Suprapubic skin (tissue), 4 donors: ENCODE measurements around the gene GABPA. TPM values are rescaled to one million over a fixed set of nuclear protein-coding genes. Genes with fewer than 3 reads are reported as not detected.

Source experiments
- DNase-seq, 2 donors: peaks; one replicate each; pipeline ENCODE4 v3.0.0-alpha.2; 2019; ENCODE audit warnings: low spot score in 2 of 2
- H3K27ac ChIP-seq: fragments of 200-600 bp; sonication (generic); one replicate; pipeline ENCODE4 v1.5.1; 2019
- H3K27me3 ChIP-seq: fragments of 200-600 bp; sonication (generic); one replicate; pipeline ENCODE4 v1.5.1; 2019
- H3K36me3 ChIP-seq: fragments of 200-600 bp; sonication (generic); one replicate; pipeline ENCODE4 v1.5.1; 2019
- H3K4me1 ChIP-seq: fragments of 200-600 bp; sonication (generic); one replicate; pipeline ENCODE4 v1.5.1; 2019
- H3K4me3 ChIP-seq: fragments of 200-600 bp; sonication (generic); one replicate; pipeline ENCODE4 v1.5.1; 2019; ENCODE audit warnings: mild to moderate bottlenecking
- H3K9me3 ChIP-seq: fragments of 200-600 bp; sonication (generic); one replicate; pipeline ENCODE4 v1.5.1; 2019
- EP300 ChIP-seq: sonication (generic); formaldehyde crosslinking; IDR thresholded peaks from one replicate; pipeline ENCODE4 v1.6.1; 2017; ENCODE audit warnings: antibody characterized with exemption
- POLR2A ChIP-seq, 2 donors: fragments of 450-650 bp; IDR thresholded peaks; one replicate each; pipeline ENCODE4 v1.6.1; 2017; ENCODE audit warnings: antibody characterized with exemption in 2 of 2, mild to moderate bottlenecking in 2 of 2, moderate library complexity in 2 of 2
- POLR2AphosphoS5 ChIP-seq, 3 donors: sonication (generic); formaldehyde crosslinking; IDR thresholded peaks; one replicate each; pipeline ENCODE4 v1.6.1; 2017; ENCODE audit warnings: antibody characterized with exemption in 3 of 3
- WGBS: methylation state at CpG from one replicate; pipeline ENCODE4 v1.1.5; 2018; 5-methylcytosine and 5-hydroxymethylcytosine counted together
- total RNA-seq, 4 donors: library from RNA; depleted of rRNA; stranded (reverse); fragments of >200 nt; gene quantifications; one replicate each; pipeline ENCODE4 v1.1.0, GENCODE V29; 2016
- TF ChIP-seq, protein P1 (sequence below), 2 donors: fragments of 200-600 bp in 1 of 2; fragments of 450-650 bp in 1 of 2; sonication (generic) in 1 of 2; IDR thresholded peaks; one replicate each; pipeline ENCODE4 v1.5.1; 2016 to 2019; ENCODE audit warnings: antibody characterized with exemption in 2 of 2, mild to moderate bottlenecking in 1 of 2, moderate library complexity in 1 of 2

GABPA gene
- total RNA-seq, 4 donors from 2014 or later = 11.8 to 20.7 (median 17.9) TPM

DNA sequence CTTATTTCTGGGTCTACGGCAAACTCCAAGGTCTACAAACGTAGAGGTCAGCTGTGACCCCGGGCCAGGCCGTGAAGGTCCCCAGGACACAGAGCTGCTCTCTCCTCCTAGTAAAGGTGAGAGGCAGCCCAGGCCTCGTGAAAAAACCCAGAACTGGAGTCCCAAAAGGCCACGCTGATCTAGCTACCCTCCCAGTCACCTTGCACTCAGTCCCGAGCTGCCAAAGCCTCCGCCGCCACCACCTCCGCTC lies 193 bp upstream of the GABPA start:
- 0% methylated on average over 7 of the region's 10 CpGs for WGBS
- Histone ChIP-seq H3K9me3 (no peaks in the 10 kb centered on the region), H3K4me3 (peak overlapping the region; percentile 97), H3K36me3 (peaks cover 12% of the 10 kb centered on the region), H3K27ac (peak overlapping the region; percentile 99), H3K4me1 (peaks cover 38% of the 10 kb centered on the region), H3K27me3 (no peaks in the 10 kb centered on the region)
- TF ChIP-seq EP300 (no peak), POLR2A (IDR thresholded peaks at IDR 0.05) (peak in 1 of 2 donors; percentile 67)
- DNase-seq = no peak

DNA sequence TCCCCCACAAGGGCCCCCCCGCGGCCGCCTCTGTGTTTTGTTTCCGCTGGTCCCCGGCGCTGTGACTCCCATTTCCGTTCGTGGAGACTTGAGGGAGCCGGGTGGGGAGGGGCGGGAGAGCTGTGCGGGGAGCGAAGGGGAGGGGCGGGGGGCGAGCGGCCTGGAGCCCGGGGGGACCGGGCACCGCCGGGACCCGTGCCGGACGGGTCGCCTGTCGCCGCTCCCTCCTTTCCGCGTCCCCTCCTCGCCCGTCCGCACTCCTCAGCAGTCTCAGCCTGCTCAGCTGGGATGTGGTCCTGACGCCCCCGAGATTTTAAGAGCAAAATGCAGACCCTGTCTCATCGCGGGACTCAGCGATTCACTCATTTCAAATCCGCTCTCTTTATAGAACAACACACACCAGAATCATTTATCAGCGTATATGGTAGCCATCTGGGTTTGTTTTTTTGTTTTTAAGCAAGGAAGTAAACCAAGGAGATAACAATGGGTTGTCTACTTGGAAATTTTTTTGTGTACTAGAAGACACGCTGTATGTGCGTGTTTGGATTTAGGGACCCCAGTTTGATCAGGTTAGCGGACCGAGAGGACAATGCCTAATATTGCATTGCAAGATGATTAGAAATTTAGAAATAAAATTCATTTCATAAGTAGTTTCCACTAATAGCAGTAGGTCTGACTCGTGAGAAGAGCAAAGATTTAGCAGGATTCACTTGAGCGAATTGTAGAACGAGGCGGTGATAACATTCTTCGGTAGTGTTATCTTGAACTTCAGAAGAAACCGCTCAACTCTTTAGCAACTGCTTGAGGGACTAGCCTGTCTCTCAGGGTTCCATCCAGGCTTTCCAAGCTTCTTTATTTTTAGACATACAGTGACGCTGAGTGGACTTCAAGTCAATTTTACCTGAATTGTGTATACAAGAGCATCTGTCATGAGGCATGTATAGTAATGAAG lies 1.1 kb downstream of the GABPA start:
- DNase-seq = peak in 1 of 2 donors; percentile 92
- Histone ChIP-seq H3K4me3 (peak overlapping the region; percentile 97), H3K36me3 (peaks cover 4% of the 10 kb centered on the region), H3K27me3 (no peaks in the 10 kb centered on the region), H3K4me1 (peaks cover 40% of the 10 kb centered on the region), H3K9me3 (no peaks in the 10 kb centered on the region), H3K27ac (peak overlapping the region; percentile 99)
- TF ChIP-seq EP300 (no peak), POLR2AphosphoS5 (IDR thresholded peaks at IDR 0.05) (no peak)
- under 1% methylated on average over 34 of the region's 48 CpGs for WGBS

DNA sequence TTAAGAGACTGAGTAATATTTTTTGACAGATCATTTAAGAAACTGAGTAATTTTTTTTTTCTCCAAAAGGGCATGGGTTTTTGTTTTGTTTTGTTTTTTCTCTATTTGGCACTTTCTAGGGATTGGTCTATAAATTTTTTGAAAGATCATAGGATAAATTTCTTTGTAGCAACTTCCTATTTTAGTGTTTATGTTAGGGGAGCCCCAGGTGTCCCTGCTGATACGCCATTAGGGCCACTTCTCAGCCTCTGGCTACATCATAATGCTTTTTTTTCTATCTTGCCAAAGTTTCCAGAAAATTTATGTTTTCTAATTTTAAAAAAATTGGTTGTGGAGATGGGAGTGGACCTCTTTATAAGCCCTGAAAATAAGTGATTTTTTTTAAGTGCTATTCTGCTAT lies 2.6 kb downstream of the GABPA start:
- Histone ChIP-seq H3K4me3 (no peak overlapping the region), H3K27ac (no peak overlapping the region), H3K27me3 (no peaks in the 10 kb centered on the region), H3K9me3 (no peaks in the 10 kb centered on the region), H3K36me3 (no peaks in the 10 kb centered on the region), H3K4me1 (peaks cover 35% of the 10 kb centered on the region)
- 71% methylated on average over 1 of the region's 1 CpG for WGBS
- TF ChIP-seq EP300 = no peak
- no peak for DNase-seq

DNA sequence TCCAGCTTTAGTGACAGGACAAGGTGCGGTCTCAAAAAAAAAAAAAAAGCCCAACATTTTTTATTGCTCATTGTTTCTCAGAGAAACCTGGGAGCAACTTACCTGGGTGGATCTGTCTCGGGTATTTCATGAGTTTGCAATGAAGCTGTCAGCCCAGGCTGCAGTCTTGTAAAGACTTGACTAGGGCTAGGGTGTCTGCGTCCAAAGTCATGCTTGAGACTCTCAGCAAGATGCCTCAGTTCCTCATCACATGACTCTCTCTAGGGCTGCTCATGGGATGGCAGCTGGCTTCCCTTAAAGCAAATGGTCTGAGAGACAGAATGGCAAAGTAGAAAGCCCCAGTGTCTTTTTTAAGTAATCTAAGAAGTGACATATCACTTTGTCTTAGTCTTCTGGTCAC lies 8.1 kb downstream of the GABPA start:
- H3K9me3 ChIP-seq = no peaks in the 10 kb centered on the region
- DNase-seq = no peak
- H3K27me3 ChIP-seq = no peaks in the 10 kb centered on the region
- peaks cover 15% of the 10 kb centered on the region for H3K36me3 ChIP-seq
- peaks cover 2% of the 10 kb centered on the region for H3K4me1 ChIP-seq
- no peak overlapping the region for H3K4me3 ChIP-seq
- 81% methylated on average over 3 of the region's 3 CpGs for WGBS
- H3K27ac ChIP-seq = no peak overlapping the region
- TF ChIP-seq EP300 (no peak), POLR2AphosphoS5 (IDR thresholded peaks at IDR 0.05) (no peak), POLR2A (IDR thresholded peaks at IDR 0.05) (no peak)
- TF ChIP-seq, protein P1, sequence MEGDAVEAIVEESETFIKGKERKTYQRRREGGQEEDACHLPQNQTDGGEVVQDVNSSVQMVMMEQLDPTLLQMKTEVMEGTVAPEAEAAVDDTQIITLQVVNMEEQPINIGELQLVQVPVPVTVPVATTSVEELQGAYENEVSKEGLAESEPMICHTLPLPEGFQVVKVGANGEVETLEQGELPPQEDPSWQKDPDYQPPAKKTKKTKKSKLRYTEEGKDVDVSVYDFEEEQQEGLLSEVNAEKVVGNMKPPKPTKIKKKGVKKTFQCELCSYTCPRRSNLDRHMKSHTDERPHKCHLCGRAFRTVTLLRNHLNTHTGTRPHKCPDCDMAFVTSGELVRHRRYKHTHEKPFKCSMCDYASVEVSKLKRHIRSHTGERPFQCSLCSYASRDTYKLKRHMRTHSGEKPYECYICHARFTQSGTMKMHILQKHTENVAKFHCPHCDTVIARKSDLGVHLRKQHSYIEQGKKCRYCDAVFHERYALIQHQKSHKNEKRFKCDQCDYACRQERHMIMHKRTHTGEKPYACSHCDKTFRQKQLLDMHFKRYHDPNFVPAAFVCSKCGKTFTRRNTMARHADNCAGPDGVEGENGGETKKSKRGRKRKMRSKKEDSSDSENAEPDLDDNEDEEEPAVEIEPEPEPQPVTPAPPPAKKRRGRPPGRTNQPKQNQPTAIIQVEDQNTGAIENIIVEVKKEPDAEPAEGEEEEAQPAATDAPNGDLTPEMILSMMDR (IDR thresholded peaks at IDR 0.05) = no peak

DNA sequence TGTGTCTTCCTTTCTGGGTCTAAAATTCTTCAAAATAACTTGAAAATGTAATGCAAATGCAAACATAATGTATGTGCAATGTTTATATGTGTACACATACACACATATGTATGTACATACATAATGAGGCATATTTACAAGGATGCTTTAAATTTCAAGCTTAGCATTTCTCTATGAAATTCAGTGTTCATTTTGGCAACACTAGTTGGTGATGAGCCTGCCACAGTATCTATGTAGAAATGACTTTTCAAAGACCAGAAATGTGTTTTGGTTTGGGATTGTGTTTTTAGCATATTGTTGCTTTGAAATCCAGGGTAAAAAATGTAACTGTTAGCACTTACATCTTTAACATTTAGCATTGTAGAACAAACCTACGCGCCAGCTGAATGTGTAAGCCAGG lies 10.1 kb downstream of the GABPA start:
- TF ChIP-seq POLR2A (IDR thresholded peaks at IDR 0.05) = no peak
- TF ChIP-seq EP300 = no peak
- TF ChIP-seq, protein P1 (IDR thresholded peaks at IDR 0.05) = no peak
- no peak for TF ChIP-seq POLR2AphosphoS5 (IDR thresholded peaks at IDR 0.05)
- DNase-seq = no peak
- H3K4me3 ChIP-seq = no peak overlapping the region
- H3K27ac ChIP-seq = no peak overlapping the region
- H3K27me3 ChIP-seq = no peaks in the 10 kb centered on the region
- H3K4me1 ChIP-seq = peaks cover under 1% of the 10 kb centered on the region
- peaks cover 28% of the 10 kb centered on the region for H3K36me3 ChIP-seq
- no peaks in the 10 kb centered on the region for H3K9me3 ChIP-seq
- WGBS = 99% methylated on average over 2 of the region's 2 CpGs

DNA sequence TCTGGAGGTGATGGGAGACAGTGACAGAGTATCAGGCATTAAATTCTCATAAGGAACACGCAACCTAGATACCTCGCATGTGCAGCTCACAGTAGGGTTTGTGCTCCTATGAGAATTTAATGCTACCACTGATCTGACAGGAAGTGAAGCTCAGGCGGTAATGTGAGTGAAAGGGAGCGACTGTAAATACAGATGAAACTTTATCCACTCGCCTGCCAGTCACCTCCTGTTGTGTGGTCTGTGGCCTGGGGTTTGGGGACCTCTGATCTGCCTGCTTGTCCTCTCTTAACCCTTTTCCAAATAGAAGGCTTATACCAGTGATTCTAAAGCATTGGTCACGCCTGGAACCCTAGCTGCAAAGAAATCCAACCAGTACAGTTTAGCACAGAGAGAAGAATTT lies 15.3 kb downstream of the GABPA start:
- peaks cover 47% of the 10 kb centered on the region for H3K36me3 ChIP-seq

More for the DNA sequence above, 15.3 kb downstream of the GABPA start:
- no peak overlapping the region for H3K27ac ChIP-seq
- 90% methylated on average over 6 of the region's 6 CpGs for WGBS
- H3K27me3 ChIP-seq = no peaks in the 10 kb centered on the region
- no peaks in the 10 kb centered on the region for H3K4me1 ChIP-seq
- H3K4me3 ChIP-seq = no peak overlapping the region
- TF ChIP-seq POLR2AphosphoS5 (IDR thresholded peaks at IDR 0.05) = no peak
- TF ChIP-seq POLR2A (IDR thresholded peaks at IDR 0.05) = no peak
- TF ChIP-seq EP300 = no peak
- TF ChIP-seq, protein P1 (IDR thresholded peaks at IDR 0.05) = no peak
- no peaks in the 10 kb centered on the region for H3K9me3 ChIP-seq
- DNase-seq = no peak
